OCI-LY7 (cell line): ENCODE data around the gene STH.

Experiments used
- EZH2phosphoT487 ChIP-seq: fragments of 200-600 bp; sonication (generic); IDR thresholded peaks from 2 replicates; pipeline ENCODE4 v1.6.1; 2018; ENCODE audit warnings: low read depth, borderline replicate concordance, mild to moderate bottlenecking, mixed run types, antibody characterized with exemption, low read length, moderate library complexity, mixed read lengths
- TF ChIP-seq, protein P1 (sequence below): fragments of 200-600 bp; sonication (generic); conservative IDR thresholded peaks from 2 replicates; pipeline ENCODE4 v1.5.1; 2014; ENCODE audit warnings: mild to moderate bottlenecking, antibody characterized with exemption, low read length, moderate library complexity, mixed read lengths

DNA sequence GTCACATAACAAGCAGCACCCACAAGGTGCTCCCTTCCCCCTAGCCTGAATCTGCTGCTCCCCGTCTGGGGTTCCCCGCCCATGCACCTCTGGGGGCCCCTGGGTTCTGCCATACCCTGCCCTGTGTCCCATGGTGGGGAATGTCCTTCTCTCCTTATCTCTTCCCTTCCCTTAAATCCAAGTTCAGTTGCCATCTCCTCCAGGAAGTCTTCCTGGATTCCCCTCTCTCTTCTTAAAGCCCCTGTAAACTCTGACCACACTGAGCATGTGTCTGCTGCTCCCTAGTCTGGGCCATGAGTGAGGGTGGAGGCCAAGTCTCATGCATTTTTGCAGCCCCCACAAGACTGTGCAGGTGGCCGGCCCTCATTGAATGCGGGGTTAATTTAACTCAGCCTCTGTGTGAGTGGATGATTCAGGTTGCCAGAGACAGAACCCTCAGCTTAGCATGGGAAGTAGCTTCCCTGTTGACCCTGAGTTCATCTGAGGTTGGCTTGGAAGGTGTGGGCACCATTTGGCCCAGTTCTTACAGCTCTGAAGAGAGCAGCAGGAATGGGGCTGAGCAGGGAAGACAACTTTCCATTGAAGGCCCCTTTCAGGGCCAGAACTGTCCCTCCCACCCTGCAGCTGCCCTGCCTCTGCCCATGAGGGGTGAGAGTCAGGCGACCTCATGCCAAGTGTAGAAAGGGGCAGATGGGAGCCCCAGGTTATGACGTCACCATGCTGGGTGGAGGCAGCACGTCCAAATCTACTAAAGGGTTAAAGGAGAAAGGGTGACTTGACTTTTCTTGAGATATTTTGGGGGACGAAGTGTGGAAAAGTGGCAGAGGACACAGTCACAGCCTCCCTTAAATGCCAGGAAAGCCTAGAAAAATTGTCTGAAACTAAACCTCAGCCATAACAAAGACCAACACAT is at the start of gene STH:
- TF ChIP-seq, protein P1, sequence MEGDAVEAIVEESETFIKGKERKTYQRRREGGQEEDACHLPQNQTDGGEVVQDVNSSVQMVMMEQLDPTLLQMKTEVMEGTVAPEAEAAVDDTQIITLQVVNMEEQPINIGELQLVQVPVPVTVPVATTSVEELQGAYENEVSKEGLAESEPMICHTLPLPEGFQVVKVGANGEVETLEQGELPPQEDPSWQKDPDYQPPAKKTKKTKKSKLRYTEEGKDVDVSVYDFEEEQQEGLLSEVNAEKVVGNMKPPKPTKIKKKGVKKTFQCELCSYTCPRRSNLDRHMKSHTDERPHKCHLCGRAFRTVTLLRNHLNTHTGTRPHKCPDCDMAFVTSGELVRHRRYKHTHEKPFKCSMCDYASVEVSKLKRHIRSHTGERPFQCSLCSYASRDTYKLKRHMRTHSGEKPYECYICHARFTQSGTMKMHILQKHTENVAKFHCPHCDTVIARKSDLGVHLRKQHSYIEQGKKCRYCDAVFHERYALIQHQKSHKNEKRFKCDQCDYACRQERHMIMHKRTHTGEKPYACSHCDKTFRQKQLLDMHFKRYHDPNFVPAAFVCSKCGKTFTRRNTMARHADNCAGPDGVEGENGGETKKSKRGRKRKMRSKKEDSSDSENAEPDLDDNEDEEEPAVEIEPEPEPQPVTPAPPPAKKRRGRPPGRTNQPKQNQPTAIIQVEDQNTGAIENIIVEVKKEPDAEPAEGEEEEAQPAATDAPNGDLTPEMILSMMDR = no peak
- TF ChIP-seq EZH2phosphoT487 = no peak
